HEK293T (cell line): ENCODE results near the gene TTC9.
A peak's percentile ranks its signal among the peaks of the same experiment; 100 is the strongest.

Source experiments
- CTCF ChIA-PET: fragments of 350-600 bp; formaldehyde crosslinking; extraction: SDS; loops from one replicate; lab custom pipeline; 2021; ENCODE audit warnings: antibody characterized with exemption, inconsistent platforms; lab: Yijun Ruan, JAX
- POLR2A ChIA-PET: fragments of 350-600 bp; formaldehyde crosslinking; extraction: SDS; loops from one replicate; lab custom pipeline; 2020; ENCODE audit warnings: antibody characterized with exemption, inconsistent platforms; lab: Yijun Ruan, JAX
- DNase-seq: peaks from one replicate; pipeline ENCODE4 v3.0.0; 2012; ENCODE audit warnings: mixed read lengths; ENCODE audit errors: extremely low spot score
- ARNT ChIP-seq: fragments of 450-650 bp; IDR thresholded peaks from 2 replicates; pipeline ENCODE4 v1.6.1; 2017; ENCODE audit warnings: mild to moderate bottlenecking
- BHLHE40 ChIP-seq: fragments of 450-650 bp; IDR thresholded peaks from 2 replicates; pipeline ENCODE4 v1.6.1; 2016; ENCODE audit warnings: mild to moderate bottlenecking, moderate library complexity, borderline replicate concordance
- CTBP1 ChIP-seq: fragments of 450-650 bp; IDR thresholded peaks from 2 replicates; pipeline ENCODE4 v1.6.1; 2016; ENCODE audit warnings: borderline replicate concordance
- ELF4 ChIP-seq: fragments of 450-650 bp; IDR thresholded peaks from 2 replicates; pipeline ENCODE4 v1.6.1; 2017; ENCODE audit warnings: antibody characterized with exemption
- FOXA1 ChIP-seq: fragments of 450-650 bp; IDR thresholded peaks from 2 replicates; pipeline ENCODE4 v1.6.1; 2016; ENCODE audit warnings: mild to moderate bottlenecking
- FOXK2 ChIP-seq: fragments of 450-650 bp; IDR thresholded peaks from 2 replicates; pipeline ENCODE4 v1.6.1; 2016; ENCODE audit warnings: mild to moderate bottlenecking
- FOXM1 ChIP-seq: fragments of 450-650 bp; IDR thresholded peaks from 2 replicates; pipeline ENCODE4 v1.6.1; 2017; ENCODE audit warnings: mild to moderate bottlenecking, borderline replicate concordance
- HDGF ChIP-seq: fragments of 450-650 bp; IDR thresholded peaks from 2 replicates; pipeline ENCODE4 v1.6.1; 2017; ENCODE audit warnings: antibody characterized with exemption, borderline replicate concordance
- L3MBTL2 ChIP-seq: fragments of 450-650 bp; conservative IDR thresholded peaks from 2 replicates; pipeline ENCODE4 v1.6.1; 2016; ENCODE audit warnings: mild to moderate bottlenecking
- LEF1 ChIP-seq: fragments of 450-650 bp; IDR thresholded peaks from 2 replicates; pipeline ENCODE4 v1.6.1; 2017; ENCODE audit warnings: mild to moderate bottlenecking, borderline replicate concordance
- NFRKB ChIP-seq: fragments of 450-650 bp; IDR thresholded peaks from 2 replicates; pipeline ENCODE4 v1.6.1; 2016; ENCODE audit warnings: mild to moderate bottlenecking, moderate library complexity
- SP1 ChIP-seq: fragments of 450-650 bp; IDR thresholded peaks from 2 replicates; pipeline ENCODE4 v1.6.1; 2017
- SUZ12 ChIP-seq: fragments of 450-650 bp; IDR thresholded peaks from 2 replicates; pipeline ENCODE4 v1.6.1; 2016; ENCODE audit warnings: mild to moderate bottlenecking
- TARDBP ChIP-seq: fragments of 450-650 bp; IDR thresholded peaks from 2 replicates; pipeline ENCODE4 v1.6.1; 2016
- ZNF384 ChIP-seq: fragments of 450-650 bp; IDR thresholded peaks from 2 replicates; pipeline ENCODE4 v1.6.1; 2016
- TF ChIP-seq, protein P1 (sequence below): fragments of 450-650 bp; IDR thresholded peaks from 2 replicates; pipeline ENCODE4 v1.6.1; 2016

Gene TTC9

DNA sequence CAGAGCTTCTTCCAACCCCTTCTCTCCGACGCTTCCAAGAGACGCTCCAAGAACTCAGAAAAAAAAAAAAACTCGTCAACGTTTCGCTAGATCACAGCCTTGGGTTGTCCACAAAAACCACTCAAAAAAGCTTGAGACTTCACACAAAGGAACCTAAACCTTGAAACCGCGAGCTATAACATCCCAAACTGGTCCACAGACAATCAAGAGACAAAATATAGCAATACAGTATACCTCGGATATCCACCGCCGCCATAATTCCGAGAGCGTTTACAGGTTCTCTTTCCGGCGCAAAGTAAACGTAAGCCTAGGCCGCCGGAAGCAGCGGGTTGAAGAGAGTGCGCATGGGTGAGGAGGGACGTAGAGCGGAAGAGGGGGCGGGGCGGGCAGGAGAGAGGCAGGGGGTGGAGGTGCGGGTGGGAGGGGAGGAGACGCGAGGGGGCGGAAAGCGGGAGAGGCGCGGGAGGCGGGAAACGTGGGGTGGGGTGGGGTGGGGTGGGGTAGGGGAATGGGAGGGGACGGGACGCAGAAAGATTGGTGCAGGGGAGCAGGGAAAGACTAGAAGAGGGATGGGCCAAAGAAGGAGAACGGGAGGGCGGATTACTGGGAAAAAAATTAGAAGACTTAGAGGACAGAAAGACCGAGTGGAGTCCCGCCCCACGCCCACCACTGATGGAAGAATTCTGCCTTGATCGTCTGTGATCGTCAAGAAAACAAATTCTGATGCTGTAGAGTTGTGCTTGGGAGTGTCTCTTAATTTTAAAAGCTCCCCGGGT is 41.1 kb upstream of the TTC9 start, which contains the start of gene MED6:
TSS of gene MED6 (minus strand) at position 274 of the 776 bp plus-strand sequence. CDS start at position 256, 18 bp downstream.
- POLR2A ChIA-PET = interaction anchor here (0.6 to 2.4 kb wide), 7 partner anchors 11 to 212 kb away, joined by 3 to 11 read pairs (median 3); partner anchors contain the start of gene MAP3K9
- TF ChIP-seq FOXM1 = no peak
- TF ChIP-seq FOXK2 = peak; percentile 65; the same call in 1 of the 2 replicates
- peak; percentile 54; the same call in 1 of the 2 replicates for TF ChIP-seq NFRKB
- peak; percentile 96 for TF ChIP-seq ZNF384
- TF ChIP-seq ELF4 = peak; percentile 69
- no peak for TF ChIP-seq CTBP1
- TF ChIP-seq ARNT = no peak
- no peak for TF ChIP-seq TARDBP
- TF ChIP-seq SUZ12 = no peak
- DNase-seq = peak; percentile 94
- CTCF ChIA-PET = interaction anchor here (0.6 to 1.0 kb wide), 2 partner anchors 71 to 115 kb away, joined by 3 to 4 read pairs; no protein-coding TSS in a partner anchor

DNA sequence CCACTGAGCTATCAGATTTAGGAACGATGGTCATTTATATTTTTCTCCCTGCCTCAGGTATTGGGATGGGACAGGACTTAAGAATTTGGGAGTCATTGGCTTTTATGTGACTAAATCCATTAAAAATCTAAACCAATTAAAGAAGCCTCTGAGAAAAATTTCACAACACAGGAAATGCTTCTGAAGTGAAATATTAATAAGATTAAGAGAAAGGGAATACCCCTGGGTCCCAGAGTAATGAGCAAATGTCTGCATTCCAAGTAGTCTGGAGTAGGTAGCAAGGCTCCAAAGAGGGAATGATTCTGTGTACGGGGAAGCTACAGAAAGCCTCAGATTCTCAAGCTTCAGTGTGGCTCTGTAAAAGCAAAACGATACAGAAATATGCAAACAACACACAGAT is 40.6 kb upstream of the TTC9 start:
- POLR2A ChIA-PET = interaction anchor here (0.9 to 2.4 kb wide), 6 partner anchors 10 to 208 kb away, joined by 3 to 11 read pairs (median 4); partner anchors contain the start of gene MAP3K9
- DNase-seq = no peak
- TF ChIP-seq CTBP1 (no peak), FOXA1 (no peak), SP1 (no peak), FOXK2 (no peak), ZNF384 (no peak), NFRKB (no peak), SUZ12 (no peak), L3MBTL2 (no peak), ELF4 (no peak), TARDBP (no peak), ARNT (no peak), FOXM1 (no peak), LEF1 (no peak), BHLHE40 (no peak), HDGF (no peak)
- TF ChIP-seq, protein P1, sequence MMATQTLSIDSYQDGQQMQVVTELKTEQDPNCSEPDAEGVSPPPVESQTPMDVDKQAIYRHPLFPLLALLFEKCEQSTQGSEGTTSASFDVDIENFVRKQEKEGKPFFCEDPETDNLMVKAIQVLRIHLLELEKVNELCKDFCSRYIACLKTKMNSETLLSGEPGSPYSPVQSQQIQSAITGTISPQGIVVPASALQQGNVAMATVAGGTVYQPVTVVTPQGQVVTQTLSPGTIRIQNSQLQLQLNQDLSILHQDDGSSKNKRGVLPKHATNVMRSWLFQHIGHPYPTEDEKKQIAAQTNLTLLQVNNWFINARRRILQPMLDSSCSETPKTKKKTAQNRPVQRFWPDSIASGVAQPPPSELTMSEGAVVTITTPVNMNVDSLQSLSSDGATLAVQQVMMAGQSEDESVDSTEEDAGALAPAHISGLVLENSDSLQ = no peak
- CTCF ChIA-PET = interaction anchor here (1.0 kb wide), 1 partner anchor 114 kb away, joined by 3 read pairs; no protein-coding TSS in a partner anchor

DNA sequence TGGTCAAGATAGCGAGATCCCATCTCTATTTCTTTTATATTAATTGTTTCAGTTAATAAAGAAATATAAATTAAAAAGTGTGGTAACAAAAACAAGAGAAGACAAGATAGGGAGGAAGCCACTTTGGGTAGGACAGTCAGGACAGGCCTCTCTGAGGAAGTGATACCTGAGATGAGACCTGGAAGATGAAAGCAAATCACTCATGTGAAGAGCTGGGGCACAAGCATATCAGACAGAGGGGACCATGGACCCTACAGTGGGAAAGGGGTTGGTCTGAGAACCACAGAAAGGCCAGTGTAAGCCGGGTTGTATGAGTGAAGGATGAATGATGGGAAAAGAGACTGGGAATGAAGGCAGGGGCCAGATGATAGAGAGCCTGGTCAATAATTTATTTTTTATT is 39.5 kb upstream of the TTC9 start:
- ChIA-PET CTCF (no interaction called here), POLR2A (interaction anchor here (2.4 kb wide), 1 partner anchor 207 kb away, joined by 11 read pairs; the partner anchor contains the start of gene MAP3K9)
- TF ChIP-seq ELF4 = no peak
- TF ChIP-seq TARDBP = no peak
- TF ChIP-seq BHLHE40 = no peak
- no peak for TF ChIP-seq LEF1
- TF ChIP-seq CTBP1 = no peak
- TF ChIP-seq ARNT = no peak
- TF ChIP-seq NFRKB = no peak
- no peak for TF ChIP-seq L3MBTL2
- TF ChIP-seq SP1 = no peak
- TF ChIP-seq FOXK2 = no peak
- TF ChIP-seq ZNF384 = no peak
- TF ChIP-seq FOXA1 = no peak
- TF ChIP-seq SUZ12 = no peak
- TF ChIP-seq FOXM1 = no peak
- TF ChIP-seq HDGF = no peak
- TF ChIP-seq, protein P1 = no peak
- no peak for DNase-seq

DNA sequence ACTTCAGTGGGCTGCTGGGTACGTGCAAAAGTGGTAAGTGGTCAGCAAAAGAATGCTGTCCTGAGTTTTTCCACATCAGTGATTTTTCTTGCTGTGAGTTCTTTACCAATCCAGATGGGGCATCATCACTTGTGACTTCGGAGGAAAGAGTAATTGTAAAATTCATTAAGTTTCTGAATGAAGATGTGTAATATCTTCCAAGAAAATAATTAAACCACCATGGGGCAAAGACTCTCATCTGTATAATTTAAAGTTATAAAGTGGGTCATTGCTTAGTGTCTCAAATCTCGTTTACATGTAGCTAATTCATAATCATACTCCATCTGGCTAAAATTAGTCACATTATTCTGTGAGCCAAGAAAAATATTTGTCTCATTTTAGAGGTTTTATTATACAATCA is 30.5 kb upstream of the TTC9 start:
- DNase-seq = no peak
- CTCF ChIA-PET = no interaction called here
- TF ChIP-seq ARNT = no peak
- TF ChIP-seq FOXK2 = no peak
- no peak for TF ChIP-seq ELF4
- no peak for TF ChIP-seq SUZ12
- TF ChIP-seq, protein P1 = no peak
- TF ChIP-seq TARDBP = no peak
- TF ChIP-seq CTBP1 = no peak
- no peak for TF ChIP-seq L3MBTL2
- no peak for TF ChIP-seq FOXA1
- TF ChIP-seq LEF1 = no peak
- POLR2A ChIA-PET = interaction anchor here (1.0 kb wide), 1 partner anchor 10 kb away, joined by 4 read pairs; the partner anchor contains the start of gene MED6

DNA sequence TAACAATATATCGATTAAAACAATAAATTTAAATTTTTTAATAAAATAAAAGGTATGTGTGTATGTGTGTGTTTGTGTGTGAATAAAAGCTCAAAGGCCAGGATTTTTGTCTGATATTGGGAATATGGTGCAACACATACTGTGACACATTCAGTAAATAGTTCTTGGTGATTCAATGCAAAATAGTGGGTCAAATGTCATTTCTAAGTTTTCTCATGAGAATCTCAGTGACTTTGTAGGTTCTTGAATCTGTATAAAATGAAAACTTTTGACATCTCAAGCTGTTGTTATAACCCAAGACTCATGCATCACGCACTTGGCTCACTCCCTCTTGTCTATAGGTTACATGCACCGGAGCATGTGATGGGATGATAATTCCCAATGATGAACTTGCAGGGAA is 25.1 kb upstream of the TTC9 start:
- TF ChIP-seq SP1 (no peak), FOXA1 (no peak)
- CTCF ChIA-PET = no interaction called here
- POLR2A ChIA-PET = no interaction called here
- DNase-seq = no peak

DNA sequence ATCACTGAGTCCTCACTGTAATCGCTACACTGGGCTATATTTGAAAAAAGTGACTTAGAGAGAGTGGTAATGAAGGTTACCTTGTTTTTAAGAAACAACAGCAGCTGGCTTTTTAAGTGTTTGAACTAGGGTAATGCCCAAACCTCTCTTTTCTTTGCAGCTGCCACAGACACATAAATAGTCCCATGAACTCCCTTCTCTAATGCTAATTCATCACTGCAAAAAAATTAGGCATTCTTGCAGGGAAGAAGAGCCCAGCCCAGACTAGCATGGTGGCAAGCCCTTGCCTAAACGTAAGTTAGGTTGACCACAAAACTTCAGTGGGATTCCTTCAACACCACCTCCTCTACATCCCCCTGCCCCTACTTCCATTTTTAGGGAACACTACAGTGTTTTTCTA is 23.4 kb upstream of the TTC9 start:
- CTCF ChIA-PET = no interaction called here
- POLR2A ChIA-PET = no interaction called here
- DNase-seq = no peak
- no peak for TF ChIP-seq TARDBP
- no peak for TF ChIP-seq FOXK2
- TF ChIP-seq ELF4 = no peak
- no peak for TF ChIP-seq SP1
- no peak for TF ChIP-seq HDGF
- no peak for TF ChIP-seq SUZ12
